NCI-H187 (cell line): Measurements from ENCODE around the gene DTL.

Experiments
- DNase-seq, 2 experiments: peaks; one replicate each; lab custom pipeline; 2025; lab: John Stamatoyannopoulos, UW

The DTL gene

GRCh38 chr1:212037900-212038299 lies 2.4 kb downstream of the DTL start:
- DNase-seq: no peak

GRCh38 chr1:212039622-212040021 lies 4.1 kb downstream of the DTL start:
- DNase-seq: no peak

- no peak for DNase-seq
Observed at GRCh38 chr1:212040629-212041412, 5.3 kb downstream of the DTL start.

GRCh38 chr1:212042436-212042835 lies 6.9 kb downstream of the DTL start:
- no peak for DNase-seq

GRCh38 chr1:212044851-212045250 lies 9.3 kb downstream of the DTL start:
- DNase-seq: no peak

- no peak for DNase-seq
Observed at GRCh38 chr1:212045981-212046380, 10.4 kb downstream of the DTL start.

- no peak for DNase-seq
Observed at GRCh38 chr1:212053993-212054392, 18.4 kb downstream of the DTL start.

- DNase-seq: no peak
Observed at GRCh38 chr1:212055333-212055732, 19.8 kb downstream of the DTL start.

GRCh38 chr1:212060632-212061472 lies 25.3 kb downstream of the DTL start:
- DNase-seq: no peak

GRCh38 chr1:212062832-212063438 lies 27.4 kb downstream of the DTL start:
- DNase-seq: no peak

GRCh38 chr1:212067787-212068186 lies 32.2 kb downstream of the DTL start:
- no peak for DNase-seq

GRCh38 chr1:212070720-212071302 lies 35.3 kb downstream of the DTL start:
- DNase-seq: no peak

- no peak for DNase-seq
Observed at GRCh38 chr1:212072047-212072446, 36.5 kb downstream of the DTL start.

- DNase-seq: no peak
Observed at GRCh38 chr1:212073490-212073889, 37.9 kb downstream of the DTL start.

GRCh38 chr1:212074313-212074712 lies 38.8 kb downstream of the DTL start:
- DNase-seq: no peak

- no peak for DNase-seq
Observed at GRCh38 chr1:212074856-212075255, 39.3 kb downstream of the DTL start.

- no peak for DNase-seq
Observed at GRCh38 chr1:212077028-212077427, 41.5 kb downstream of the DTL start.

GRCh38 chr1:212078826-212079225 lies 43.3 kb downstream of the DTL start:
- no peak for DNase-seq

GRCh38 chr1:212082765-212083406 lies 47.3 kb downstream of the DTL start:
- DNase-seq: no peak

- no peak for DNase-seq
Observed at GRCh38 chr1:212089560-212090163, 54.1 kb downstream of the DTL start.

GRCh38 chr1:212091438-212092121 lies 56.0 kb downstream of the DTL start:
- DNase-seq: no peak
